Thyroid gland (tissue), 4 donors: ENCODE results near the gene AKAP10. TPM values are rescaled to one million over a fixed set of nuclear protein-coding genes. Genes with fewer than 3 reads are reported as not detected.
"Not testable (repeated sequence)": the region's sequence is repeated elsewhere in the genome, so short reads cannot be mapped to it uniquely, and the experiment has no call there.

Experiments
- DNase-seq, 2 donors: peaks; one replicate each; pipeline ENCODE4 v3.0.0-alpha.2; 2019
- H3K27ac ChIP-seq, 3 donors: fragments of 200-600 bp; sonication (generic); 1 replicate in 2 of 3; 2 replicates in 1 of 3; pipeline ENCODE4 v1.5.1; 2016 to 2019; ENCODE audit warnings: mild to moderate bottlenecking in 1 of 3, moderate library complexity in 1 of 3
- H3K27me3 ChIP-seq: fragments of 200-600 bp; sonication (generic); one replicate; pipeline ENCODE4 v1.5.1; 2019
- H3K36me3 ChIP-seq, 2 donors: fragments of 200-600 bp; sonication (generic); one replicate each; pipeline ENCODE4 v1.5.1; 2016 to 2019
- H3K4me1 ChIP-seq, 2 donors: fragments of 200-600 bp; sonication (generic); one replicate each; pipeline ENCODE4 v1.5.1; 2017 to 2019
- H3K4me3 ChIP-seq, 3 donors: fragments of 200-600 bp; sonication (generic); replicated peaks in 1 of 3; 1 replicate in 2 of 3; 2 replicates in 1 of 3; pipeline ENCODE4 v1.5.1; 2016; ENCODE audit warnings: mild to moderate bottlenecking in 1 of 3
- H3K9me3 ChIP-seq: fragments of 200-600 bp; sonication (generic); one replicate; pipeline ENCODE4 v1.5.1; 2017
- CTCF ChIP-seq, 6 experiments: fragments of 200-600 bp in 3 of 6; fragments of 450-650 bp in 3 of 6; sonication (generic) in 3 of 6; IDR thresholded peaks; one replicate each; pipeline ENCODE4 v1.5.1; 2016 to 2019; ENCODE audit warnings: antibody characterized with exemption in 6 of 6, mild to moderate bottlenecking in 2 of 6, inconsistent platforms in 1 of 6, moderate library complexity in 1 of 6
- POLR2A ChIP-seq, 2 donors: fragments of 450-650 bp; IDR thresholded peaks; one replicate each; pipeline ENCODE4 v1.6.1; 2017; ENCODE audit warnings: antibody characterized with exemption in 2 of 2, mild to moderate bottlenecking in 2 of 2, moderate library complexity in 1 of 2
- WGBS, 2 donors: methylation state at CpG; one replicate each; pipeline ENCODE4 v1.1.5; 2017; 5-methylcytosine and 5-hydroxymethylcytosine counted together
- intact Hi-C: fragments of 100-400 bp; cut with DNase I; formaldehyde crosslinking; loops from one replicate; pipeline ENCODE4 v1.15.1; 2023
- total RNA-seq, 4 donors: library from RNA; depleted of rRNA; stranded (reverse); fragments of >200 nt; gene quantifications; one replicate each; pipeline ENCODE4 v1.2.3, GENCODE V29; 2016

Gene AKAP10
- total RNA-seq, 4 donors from 2014 or later: 34.6 to 65.0 (median 42.0) TPM

- H3K4me3 ChIP-seq: no peak overlapping the region
- no peaks in the 10 kb centered on the region for H3K9me3 ChIP-seq
- peaks cover 20 to 54% of the 10 kb centered on the region in 2 donors for H3K4me1 ChIP-seq
- no peaks in the 10 kb centered on the region for H3K27me3 ChIP-seq
- TF ChIP-seq CTCF (IDR thresholded peaks at IDR 0.05) (no peak), POLR2A (IDR thresholded peaks at IDR 0.05) (no peak)
- 71 to 72% methylated on average over 7 of the region's 7 CpGs for WGBS, 2 donors
- intact Hi-C loops: no loop called here
- peak in 1 of 2 donors; percentile 34 for DNase-seq
- H3K27ac ChIP-seq: peak overlapping the region; percentile 34 to 59 (median 45)
- peaks cover 0 to 10% of the 10 kb centered on the region in 2 donors for H3K36me3 ChIP-seq
Observed at GRCh38 chr17:19955099-19955498, 22.5 kb downstream of the AKAP10 start.

- Histone ChIP-seq H3K4me1 (peaks cover 37 to 57% of the 10 kb centered on the region in 2 donors), H3K27ac (peak overlapping the region in 1 of 3 donors; percentile 5)
- H3K36me3 ChIP-seq, H3K9me3 ChIP-seq, H3K4me3 ChIP-seq, intact Hi-C loops, H3K27me3 ChIP-seq, DNase-seq: not testable (repeated sequence)
- WGBS, 2 donors: 65 to 73% methylated on average over 5 of the region's 5 CpGs
Observed at GRCh38 chr17:19951411-19951810, 26.2 kb downstream of the AKAP10 start.

- H3K4me3 ChIP-seq, DNase-seq, H3K9me3 ChIP-seq, H3K36me3 ChIP-seq, H3K27me3 ChIP-seq, intact Hi-C loops: not testable (repeated sequence)
- Histone ChIP-seq H3K4me1 (peaks cover 30 to 50% of the 10 kb centered on the region in 2 donors), H3K27ac (peak overlapping the region in 1 of 3 donors; percentile 50)
- 97 to 100% methylated on average over 10 to 16 of the region's 43 CpGs for WGBS, 2 donors
Observed at GRCh38 chr17:19950624-19951195, 26.9 kb downstream of the AKAP10 start.

GRCh38 chr17:19948116-19948943 is 29.3 kb downstream of the AKAP10 start:
- TF ChIP-seq POLR2A (IDR thresholded peaks at IDR 0.05) (no peak), CTCF (IDR thresholded peaks at IDR 0.05) (peak in 4 of 6 experiments; percentile 17 to 35 (median 28))
- H3K27ac ChIP-seq: peak overlapping the region; percentile 7 to 53 (median 33)
- 24% methylated on average over 10 of the region's 10 CpGs for WGBS, 2 donors
- no peak overlapping the region for H3K4me3 ChIP-seq
- no peaks in the 10 kb centered on the region for H3K9me3 ChIP-seq
- H3K27me3 ChIP-seq: no peaks in the 10 kb centered on the region
- intact Hi-C loops: no loop called here
- peak; percentile 65 to 70 for DNase-seq
- H3K4me1 ChIP-seq: peaks cover 23 to 48% of the 10 kb centered on the region in 2 donors
- H3K36me3 ChIP-seq: peaks cover 0 to 5% of the 10 kb centered on the region in 2 donors

- Histone ChIP-seq H3K27me3 (no peaks in the 10 kb centered on the region), H3K4me1 (peaks cover 18 to 55% of the 10 kb centered on the region in 2 donors), H3K4me3 (no peak overlapping the region), H3K36me3 (peaks cover 0 to 5% of the 10 kb centered on the region in 2 donors), H3K27ac (no peak overlapping the region), H3K9me3 (no peaks in the 10 kb centered on the region)
- 96 to 98% methylated on average over 19 to 20 of the region's 20 CpGs for WGBS, 2 donors
- intact Hi-C loops: no loop called here
- no peak for DNase-seq
- TF ChIP-seq CTCF (IDR thresholded peaks at IDR 0.05) (no peak), POLR2A (IDR thresholded peaks at IDR 0.05) (no peak)
Observed at GRCh38 chr17:19946921-19947320, 30.7 kb downstream of the AKAP10 start.
